Heart left ventricle (tissue), 16 donors: ENCODE measurements around the gene TMEM72. TPM values are rescaled to one million over a fixed set of nuclear protein-coding genes. Genes with fewer than 3 reads are reported as not detected.
"Not testable (repeated sequence)": the region's sequence is repeated elsewhere in the genome, so short reads cannot be mapped to it uniquely, and the experiment has no call there.

Source experiments
- ATAC-seq, 4 donors: fragments of 200-7000 bp; cut with Tn5 transposase; one replicate each; pipeline ENCODE4 v1.9.1; 2020 to 2022; ENCODE audit warnings: moderate library complexity in 4 of 4, mild to moderate bottlenecking in 3 of 4, moderate number of reproducible peaks in 1 of 4
- DNase-seq, 5 donors: peaks; one replicate each; pipeline ENCODE4 v3.0.0-alpha.2; 2020
- H3K27ac ChIP-seq, 12 donors: fragments of 200-600 bp; sonication (generic) in 4 of 12; one replicate each; pipeline versions ENCODE4 v1.5.0 to v1.8.0; 2016 to 2022; ENCODE audit warnings: mild to moderate bottlenecking in 2 of 12
- H3K27me3 ChIP-seq, 9 donors: fragments of 200-600 bp; sonication (generic) in 2 of 9; one replicate each; pipeline versions ENCODE4 v1.5.1 to v1.8.0; 2016 to 2022; ENCODE audit warnings: mild to moderate bottlenecking in 3 of 9
- H3K36me3 ChIP-seq, 9 donors: fragments of 200-600 bp; sonication (generic) in 2 of 9; one replicate each; pipeline versions ENCODE4 v1.5.0 to v1.8.0; 2018 to 2022; ENCODE audit warnings: mild to moderate bottlenecking in 2 of 9
- H3K4me1 ChIP-seq, 12 donors: fragments of 200-600 bp; sonication (generic) in 4 of 12; one replicate each; pipeline versions ENCODE4 v1.5.0 to v1.8.0; 2016 to 2022; ENCODE audit warnings: mild to moderate bottlenecking in 3 of 12
- H3K4me3 ChIP-seq, 12 donors: fragments of 200-600 bp; sonication (generic) in 4 of 12; one replicate each; pipeline versions ENCODE4 v1.5.0 to v1.8.0; 2017 to 2022; ENCODE audit warnings: mild to moderate bottlenecking in 9 of 12, moderate library complexity in 4 of 12
- H3K9me3 ChIP-seq, 12 donors: fragments of 200-600 bp; sonication (generic) in 4 of 12; one replicate each; pipeline versions ENCODE4 v1.5.0 to v1.8.0; 2016 to 2022; ENCODE audit warnings: mild to moderate bottlenecking in 1 of 12
- CTCF ChIP-seq, 12 donors: fragments of 200-600 bp; sonication (generic) in 4 of 12; IDR thresholded peaks; one replicate each; pipeline versions ENCODE4 v1.5.0 to v1.8.0; 2018 to 2022; ENCODE audit warnings: antibody characterized with exemption in 12 of 12, mild to moderate bottlenecking in 5 of 12
- POLR2A ChIP-seq, 2 donors: fragments of 450-650 bp; IDR thresholded peaks; one replicate each; pipeline ENCODE4 v1.6.1; 2017; ENCODE audit warnings: antibody characterized with exemption in 2 of 2, mild to moderate bottlenecking in 2 of 2, moderate library complexity in 2 of 2
- WGBS, 4 donors: extraction: QIAGEN DNeasy Blood & Tissue Kit in 2 of 4; methylation state at CpG; one replicate each; pipeline versions ENCODE4 v1.1.5 to v1.1.7; 2013 to 2018; 5-methylcytosine and 5-hydroxymethylcytosine counted together
- intact Hi-C, 10 donors: fragments of 100-400 bp; cut with DNase I; formaldehyde crosslinking; loops; one replicate each; pipeline versions ENCODE4 v1.11.1 to v1.14.2; 2022
- polyA plus RNA-seq, 2 donors: library from polyadenylated mRNA; stranded (reverse); fragments of 200-250 nt; gene quantifications; one replicate each; pipeline ENCODE4 v1.2.3, GENCODE V29; 2013
- total RNA-seq, 9 donors: library from RNA; depleted of rRNA in 2 of 9; stranded (reverse); fragments of >200 nt in 2 of 9; fragmentation: NEBNext Ultra II Directional in 3 of 9; extraction: Animal tissue kit (Norgen Biotek cat#: 25700) in 3 of 9; gene quantifications; one replicate each; pipeline versions ENCODE4 v1.1.0 to v1.2.4, GENCODE V29; 2016 to 2023
- donor health status: ischemic (EF 13 %, LVEDD 7.1; RV severe dilation, severe dysfunction).
- donor health status: healthy with polysubstance abuse.
- donor health status: DM: no; HTN: yes; CAD: no.
- donor health status: DM: no; HTN: no; CAD: no.
- donor health status: ischemic (EF 25% LVEDD 6.9; RV normal size, moderate dysfunction).
- donor health status: ischemic (EF 25% LVEDD 5.7; RV mildly dilated, moderate dysfunction).
- donor health status: healthy.
- donor health status: DM: yes; HTN: yes; CAD: no.
- donor health status: ischemic (EF 35%, LVEDD 5.7; RV mildly dilated, moderate dysfunction).
- donor health status: nonischemic (EF 11% LVEDD 7.7; RV severe dilation, severe dysfunction).
- donor health status: DM: yes; HTN: yes; CAD: no.
- donor health status: PGD.
- donor health status: ischemic (EF 29% LVEDD 5.4; RV normal size, mild dysfunction).
- donor health status: nonischemic (EF 23%, LVEDD 6.1; RV moderate dilation, normal function).

The TMEM72 gene
- total and polyA plus RNA-seq, 11 donors: 0.15 to 0.27 TPM; not detected in 9

DNA sequence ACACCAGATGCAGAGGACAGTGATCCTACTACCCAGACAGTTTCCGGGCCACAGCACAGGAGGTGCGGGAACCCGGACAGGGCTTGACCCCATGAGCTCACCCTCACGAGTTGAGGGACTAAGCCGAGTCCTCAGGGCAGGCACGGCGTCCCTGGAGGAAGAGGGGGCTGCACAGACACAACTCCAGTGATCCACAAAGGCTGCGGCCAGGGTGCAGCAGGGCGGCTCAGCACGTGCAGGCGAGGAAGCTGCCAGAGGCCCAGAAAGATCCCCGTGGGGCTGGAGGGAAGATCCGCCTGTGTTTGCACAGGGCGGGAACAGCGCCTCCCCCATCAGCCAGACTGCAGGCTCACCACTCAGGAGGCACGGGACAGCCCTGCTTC, 45.9 kb upstream of the TMEM72 start:
- TF ChIP-seq POLR2A (IDR thresholded peaks at IDR 0.05) (no peak), CTCF (IDR thresholded peaks at IDR 0.05) (no peak)
- peak overlapping the region in 9 of 12 donors; percentile 48 to 63 (median 53) for H3K4me3 ChIP-seq
- 32 to 50% (median 34%) methylated on average over 15 to 16 of the region's 16 CpGs for WGBS, 4 donors
- no peaks in the 10 kb centered on the region for H3K9me3 ChIP-seq
- H3K36me3 ChIP-seq: no peaks in the 10 kb centered on the region
- H3K27me3 ChIP-seq: peaks cover 0 to 12% (median 0%) of the 10 kb centered on the region in 9 donors
- intact Hi-C loops: loop anchor here in 5 of 10 donors (2.0 to 10.0 kb wide), 4 partner anchors 478 to 1194 kb away; no protein-coding TSS in a partner anchor
- H3K4me1 ChIP-seq: peaks cover 0 to 37% (median 14%) of the 10 kb centered on the region in 12 donors
- ATAC-seq (peak; percentile 15 to 42 (median 28)), DNase-seq (peak; percentile 36 to 74 (median 44))
- peak overlapping the region in 7 of 12 donors; percentile 46 to 68 (median 64) for H3K27ac ChIP-seq

GRCh38 chr10:44866367-44866766, 44.8 kb upstream of the TMEM72 start:
- H3K9me3 ChIP-seq, ATAC-seq, H3K36me3 ChIP-seq, H3K4me3 ChIP-seq, DNase-seq, H3K27ac ChIP-seq: not testable (repeated sequence)
- Histone ChIP-seq H3K4me1 (peaks cover 0 to 27% (median 14%) of the 10 kb centered on the region in 12 donors), H3K27me3 (peaks cover 0 to 12% (median 0%) of the 10 kb centered on the region in 9 donors)
- intact Hi-C loops: loop anchor here in 2 of 10 donors (10.0 kb wide), 1 partner anchor 552 kb away; no protein-coding TSS in a partner anchor
- WGBS, 4 donors: 94 to 96% (median 95%) methylated on average over 2 of the region's 2 CpGs

- WGBS, 4 donors: 95 to 98% (median 96%) methylated on average over 6 of the region's 6 CpGs
Measured at GRCh38 chr10:44870031-44870430, 41.1 kb upstream of the TMEM72 start.

DNA sequence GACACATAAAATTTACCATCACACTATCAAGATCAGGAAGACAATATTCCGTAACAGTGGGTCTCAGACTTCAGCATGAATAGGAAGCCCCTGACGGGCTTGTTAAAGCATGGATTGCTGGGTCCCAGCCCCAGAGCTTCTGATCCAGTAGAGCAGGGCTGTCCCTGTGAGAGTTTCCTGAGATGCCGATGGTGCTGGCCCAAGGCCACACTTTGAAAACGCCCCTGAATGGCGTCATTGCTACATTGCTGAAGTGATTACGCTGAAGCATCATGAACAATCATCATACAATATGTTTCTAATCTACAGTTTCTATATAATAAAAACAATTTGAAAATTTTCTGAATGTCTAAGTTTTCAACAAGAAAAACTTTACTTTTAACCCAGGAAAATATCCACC, 38.0 kb upstream of the TMEM72 start:
- no peak for DNase-seq
- no peak overlapping the region for H3K4me3 ChIP-seq
- intact Hi-C loops: loop anchor here in 3 of 10 donors (10.0 kb wide), 2 partner anchors 82 to 102 kb away; partner anchors contain the start of genes DEPP1 (in 2 of the 3) and RASSF4 (in 1 of the 3)
- H3K4me1 ChIP-seq: peaks cover 0 to 19% (median 7%) of the 10 kb centered on the region in 12 donors
- no peaks in the 10 kb centered on the region for H3K27me3 ChIP-seq
- 38 to 48% (median 47%) methylated on average over 6 of the region's 6 CpGs for WGBS, 4 donors
- ATAC-seq: peak in 3 of 4 donors; percentile 53 to 69 (median 56)
- no peak overlapping the region for H3K27ac ChIP-seq
- H3K9me3 ChIP-seq: no peaks in the 10 kb centered on the region
- no peak for TF ChIP-seq CTCF (IDR thresholded peaks at IDR 0.05)
- TF ChIP-seq POLR2A (IDR thresholded peaks at IDR 0.05): no peak
- H3K36me3 ChIP-seq: no peaks in the 10 kb centered on the region

More at GRCh38 chr10:44870031-44870430, 41.1 kb upstream of the TMEM72 start:
- DNase-seq: no peak
- no peak for TF ChIP-seq CTCF (IDR thresholded peaks at IDR 0.05)
- no peak for TF ChIP-seq POLR2A (IDR thresholded peaks at IDR 0.05)
- H3K4me3 ChIP-seq: no peak overlapping the region
- H3K27me3 ChIP-seq: peaks cover 0 to 4% (median 0%) of the 10 kb centered on the region in 9 donors
- H3K9me3 ChIP-seq: no peaks in the 10 kb centered on the region
- H3K4me1 ChIP-seq: peaks cover 0 to 27% (median 13%) of the 10 kb centered on the region in 12 donors
- no peak for ATAC-seq
- no peaks in the 10 kb centered on the region for H3K36me3 ChIP-seq
- intact Hi-C loops: loop anchor here in 3 of 10 donors (10.0 kb wide), 2 partner anchors 85 to 105 kb away; partner anchors contain the start of genes DEPP1 (in 2 of the 3) and RASSF4 (in 1 of the 3)
- no peak overlapping the region for H3K27ac ChIP-seq
